22Rv1 (cell line): ENCODE measurements around the gene RING1.

ENCODE experiments used
- ZFX ChIP-seq: fragments of 450-650 bp; IDR thresholded peaks from 2 replicates; pipeline ENCODE4 v1.6.1; 2017; ENCODE audit warnings: antibody characterized with exemption, borderline replicate concordance
- TF ChIP-seq, protein P1 (sequence below): fragments of 450-650 bp; IDR thresholded peaks from 2 replicates; pipeline ENCODE4 v1.5.1; 2017; ENCODE audit warnings: mild to moderate bottlenecking

DNA sequence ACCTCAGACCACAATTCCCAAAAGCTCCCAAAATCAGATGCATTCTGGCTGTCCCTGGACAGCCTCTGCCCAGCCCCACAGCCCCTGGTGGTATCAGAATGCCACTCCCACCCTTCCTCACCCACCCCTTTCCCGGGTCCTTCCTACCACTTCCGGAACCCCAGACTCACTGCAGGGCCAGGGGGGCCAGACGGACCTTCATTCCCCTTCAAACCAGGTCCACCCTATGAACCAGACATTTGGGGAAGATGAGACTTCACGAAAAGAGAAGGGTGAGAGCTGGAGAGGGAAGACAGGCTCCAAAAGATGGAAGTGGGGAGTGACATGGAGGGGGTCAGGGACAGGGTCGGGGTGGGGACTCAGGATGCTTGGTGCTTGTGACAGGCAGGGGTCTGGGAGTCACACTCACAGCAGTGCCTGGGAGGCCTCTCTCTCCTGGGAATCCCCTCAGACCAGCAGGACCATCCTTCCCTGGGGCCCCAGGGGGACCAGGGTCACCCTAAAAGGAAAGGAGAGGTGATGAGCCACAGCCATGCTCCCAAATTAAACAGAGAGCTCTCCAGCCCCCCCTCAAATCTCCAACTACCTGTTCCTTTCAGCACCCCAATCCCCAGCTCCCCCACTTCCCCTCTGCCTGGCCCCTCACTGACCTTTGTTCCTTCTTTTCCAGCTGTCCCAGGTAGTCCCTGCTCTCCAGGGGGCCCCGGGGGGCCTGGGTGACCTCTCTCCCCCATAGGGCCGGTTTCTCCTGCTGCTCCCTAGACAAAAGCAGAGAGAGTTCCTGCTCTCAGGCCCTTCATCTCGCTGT lies 36.2 kb upstream of the RING1 start:
- TF ChIP-seq, protein P1, sequence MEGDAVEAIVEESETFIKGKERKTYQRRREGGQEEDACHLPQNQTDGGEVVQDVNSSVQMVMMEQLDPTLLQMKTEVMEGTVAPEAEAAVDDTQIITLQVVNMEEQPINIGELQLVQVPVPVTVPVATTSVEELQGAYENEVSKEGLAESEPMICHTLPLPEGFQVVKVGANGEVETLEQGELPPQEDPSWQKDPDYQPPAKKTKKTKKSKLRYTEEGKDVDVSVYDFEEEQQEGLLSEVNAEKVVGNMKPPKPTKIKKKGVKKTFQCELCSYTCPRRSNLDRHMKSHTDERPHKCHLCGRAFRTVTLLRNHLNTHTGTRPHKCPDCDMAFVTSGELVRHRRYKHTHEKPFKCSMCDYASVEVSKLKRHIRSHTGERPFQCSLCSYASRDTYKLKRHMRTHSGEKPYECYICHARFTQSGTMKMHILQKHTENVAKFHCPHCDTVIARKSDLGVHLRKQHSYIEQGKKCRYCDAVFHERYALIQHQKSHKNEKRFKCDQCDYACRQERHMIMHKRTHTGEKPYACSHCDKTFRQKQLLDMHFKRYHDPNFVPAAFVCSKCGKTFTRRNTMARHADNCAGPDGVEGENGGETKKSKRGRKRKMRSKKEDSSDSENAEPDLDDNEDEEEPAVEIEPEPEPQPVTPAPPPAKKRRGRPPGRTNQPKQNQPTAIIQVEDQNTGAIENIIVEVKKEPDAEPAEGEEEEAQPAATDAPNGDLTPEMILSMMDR = no peak
- no peak for TF ChIP-seq ZFX
